Tibial nerve (tissue), 4 donors: ENCODE data around the gene ZNF423.

ENCODE experiments used
- CTCF ChIP-seq, 5 experiments: fragments of 200-600 bp in 3 of 5; fragments of 450-650 bp in 2 of 5; sonication (generic) in 3 of 5; IDR thresholded peaks; one replicate each; pipeline ENCODE4 v1.5.1; 2016 to 2019; ENCODE audit warnings: antibody characterized with exemption in 5 of 5, mild to moderate bottlenecking in 3 of 5, moderate library complexity in 2 of 5
- EP300 ChIP-seq, 2 donors: sonication (generic); formaldehyde crosslinking; IDR thresholded peaks; one replicate each; pipeline ENCODE4 v1.6.1; 2017; ENCODE audit warnings: antibody characterized with exemption in 2 of 2, mild to moderate bottlenecking in 1 of 2
- POLR2A ChIP-seq, 2 donors: fragments of 450-650 bp; IDR thresholded peaks; one replicate each; pipeline ENCODE4 v1.6.1; 2017; ENCODE audit warnings: antibody characterized with exemption in 2 of 2, mild to moderate bottlenecking in 2 of 2, moderate library complexity in 2 of 2

GRCh38 chr16:49488740-49489525, 367.0 kb downstream of the ZNF423 start:
- no peak for TF ChIP-seq CTCF (IDR thresholded peaks at IDR 0.05)
- TF ChIP-seq POLR2A (IDR thresholded peaks at IDR 0.05) = no peak
- no peak for TF ChIP-seq EP300 (IDR thresholded peaks at IDR 0.05)
